Fibroblast of skin of left biceps (primary cell): ENCODE measurements around the gene KPNA4.
A peak's percentile ranks its signal among the peaks of the same experiment; 100 is the strongest.
"Not testable (repeated sequence)": the region's sequence is repeated elsewhere in the genome, so short reads cannot be mapped to it uniquely, and the experiment has no call there.

Experiments used
- DNase-seq, 2 experiments: peaks; one replicate each; pipeline ENCODE4 v3.0.0-alpha.2; 2013; ENCODE audit warnings: low read depth in 2 of 2

The KPNA4 gene

GRCh38 chr3:160490166-160490565, 75.2 kb downstream of the KPNA4 start:
- no peak for DNase-seq

DNA sequence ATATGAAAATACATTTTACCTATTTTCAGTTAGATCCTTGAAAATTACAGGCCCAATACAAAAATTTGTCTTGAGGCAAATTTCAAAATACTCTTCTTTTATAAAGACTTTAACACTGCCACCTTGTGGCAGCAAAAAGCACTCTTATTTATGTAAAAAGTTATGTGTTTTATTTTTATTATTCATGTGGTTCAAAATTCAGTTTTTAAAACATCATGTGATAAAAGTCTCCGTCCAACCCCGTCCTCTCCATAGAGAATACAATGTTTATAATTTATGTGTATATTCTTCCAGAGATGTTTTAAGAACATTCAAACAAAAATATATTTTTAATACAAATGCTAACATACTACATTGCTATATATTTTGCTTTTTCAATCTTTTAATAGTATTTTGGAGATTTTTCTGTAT, 78.9 kb downstream of the KPNA4 start:
- DNase-seq = no peak

DNA sequence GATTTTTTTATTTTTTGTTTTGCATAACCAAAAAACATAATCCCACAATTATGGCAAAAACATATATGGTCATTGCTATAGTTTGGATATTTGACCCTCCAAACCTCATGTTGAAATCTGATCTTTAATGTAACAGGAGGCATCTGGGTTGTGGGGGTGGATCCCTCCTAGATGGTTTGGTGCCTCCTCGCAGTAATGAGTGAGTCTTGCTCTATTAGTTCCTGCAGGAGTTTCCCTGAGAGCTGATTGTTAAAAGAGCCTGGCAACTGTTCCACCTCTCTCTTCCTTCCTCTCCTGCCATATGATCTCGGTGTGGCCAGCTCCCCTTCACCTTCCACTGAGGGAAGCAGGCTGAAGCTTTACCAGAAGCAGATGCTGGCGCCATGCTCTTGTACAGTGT, 82.6 kb downstream of the KPNA4 start:
- DNase-seq = no peak

DNA sequence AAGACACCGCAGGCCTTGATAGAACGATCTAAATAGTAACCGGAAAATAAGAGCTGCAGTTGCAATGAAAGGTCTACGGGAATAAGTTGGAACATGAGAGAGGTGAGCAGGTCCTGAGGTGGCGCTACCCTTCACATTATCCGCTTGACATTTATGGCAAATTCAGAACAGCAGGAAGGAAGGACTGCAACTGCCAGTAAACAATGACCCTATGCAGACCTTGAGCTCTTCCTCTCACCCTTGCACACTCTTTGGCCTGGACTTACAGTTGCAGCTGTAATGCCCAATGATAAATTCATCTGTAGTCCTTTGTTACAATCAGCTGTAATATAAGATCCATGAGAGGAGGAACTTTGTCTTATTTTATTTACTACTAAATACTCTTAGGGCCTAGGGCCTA, 83.5 kb downstream of the KPNA4 start:
- no peak for DNase-seq

- DNase-seq = no peak
Observed at GRCh38 chr3:160480931-160481330, 84.4 kb downstream of the KPNA4 start.

GRCh38 chr3:160479376-160479775, 86.0 kb downstream of the KPNA4 start:
- DNase-seq = no peak

DNA sequence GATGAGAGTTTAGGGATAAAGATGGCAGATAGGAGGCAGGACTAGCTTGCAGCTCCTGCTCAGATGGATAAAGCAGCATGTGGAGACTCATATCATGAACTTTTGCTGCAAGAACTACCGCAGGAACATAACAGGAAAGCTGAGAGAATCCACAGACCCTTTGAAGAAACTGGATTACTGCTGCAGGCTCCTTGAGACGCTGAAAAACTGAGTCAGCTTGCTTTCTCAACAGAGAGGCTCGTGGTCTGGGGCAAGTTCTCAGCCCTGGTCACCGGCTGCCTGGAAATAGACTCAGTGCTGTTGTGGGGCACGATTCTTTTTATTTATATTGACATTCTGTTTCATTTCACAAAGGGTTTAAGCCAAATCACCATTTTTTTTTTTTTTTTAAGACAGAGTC, 87.0 kb downstream of the KPNA4 start:
- no peak for DNase-seq

DNA sequence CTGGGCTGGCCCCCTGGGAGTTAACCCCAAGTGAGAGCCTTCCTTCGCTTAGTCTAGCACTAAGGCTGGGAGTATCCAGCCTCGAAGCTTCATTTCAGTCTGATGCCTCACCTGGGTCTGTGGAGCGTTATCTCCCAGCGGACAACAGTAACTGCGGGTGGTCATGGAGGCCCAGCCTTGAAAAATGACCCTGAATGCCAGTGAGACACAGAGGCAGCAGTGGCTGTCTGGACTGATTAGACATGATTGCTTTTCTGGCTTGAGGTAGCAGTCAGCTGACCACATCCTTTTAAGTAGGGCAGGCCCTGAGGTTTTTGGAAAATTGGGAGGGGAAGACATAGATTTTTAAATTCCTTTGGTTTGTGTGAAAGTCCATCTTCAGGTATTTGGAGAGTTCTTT, 87.6 kb downstream of the KPNA4 start:
- no peak for DNase-seq

DNA sequence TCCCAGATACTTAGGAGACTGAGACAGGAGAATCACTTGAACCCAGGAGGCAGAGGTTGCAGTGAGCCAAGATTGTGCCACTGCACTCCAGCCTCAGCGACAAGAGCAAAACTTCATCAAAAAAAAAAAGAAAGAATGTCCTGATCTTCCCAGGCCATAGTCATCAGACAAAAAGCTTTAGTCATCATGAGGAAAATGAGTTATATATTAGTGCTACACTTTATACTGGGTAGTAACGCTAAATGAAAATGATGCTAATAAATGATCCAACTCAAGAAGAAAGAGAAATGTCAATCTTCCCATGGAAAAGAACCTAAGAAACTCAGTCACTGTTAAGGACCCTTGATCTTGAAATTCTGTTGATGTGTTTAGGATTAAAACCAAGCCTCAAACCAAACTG, 89.5 kb downstream of the KPNA4 start:
- DNase-seq = no peak

DNA sequence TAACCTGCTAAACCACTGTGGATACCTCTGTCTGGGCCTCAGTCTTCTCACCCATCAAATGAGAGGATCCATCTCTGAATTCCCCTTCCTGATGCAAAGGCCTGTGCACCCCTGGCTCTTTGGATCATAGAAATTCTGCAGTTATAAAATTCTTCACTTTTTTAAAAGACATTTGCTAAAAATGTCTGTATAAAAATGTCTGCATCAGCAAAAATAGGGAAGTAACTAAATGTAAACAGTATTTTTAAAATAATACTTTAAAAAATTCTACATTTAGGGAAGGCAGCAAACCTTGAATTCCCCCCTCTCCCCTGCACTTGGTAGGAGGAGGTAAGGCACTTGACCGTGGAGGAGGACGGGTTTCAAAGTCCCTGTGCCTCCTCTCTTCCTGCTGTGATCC, 90.2 kb downstream of the KPNA4 start:
- DNase-seq = no peak

GRCh38 chr3:160474416-160474838, 90.9 kb downstream of the KPNA4 start:
- peak; percentile 72 to 73 for DNase-seq

GRCh38 chr3:160473978-160474377, 91.4 kb downstream of the KPNA4 start:
- peak; percentile 96 to 97 for DNase-seq

DNA sequence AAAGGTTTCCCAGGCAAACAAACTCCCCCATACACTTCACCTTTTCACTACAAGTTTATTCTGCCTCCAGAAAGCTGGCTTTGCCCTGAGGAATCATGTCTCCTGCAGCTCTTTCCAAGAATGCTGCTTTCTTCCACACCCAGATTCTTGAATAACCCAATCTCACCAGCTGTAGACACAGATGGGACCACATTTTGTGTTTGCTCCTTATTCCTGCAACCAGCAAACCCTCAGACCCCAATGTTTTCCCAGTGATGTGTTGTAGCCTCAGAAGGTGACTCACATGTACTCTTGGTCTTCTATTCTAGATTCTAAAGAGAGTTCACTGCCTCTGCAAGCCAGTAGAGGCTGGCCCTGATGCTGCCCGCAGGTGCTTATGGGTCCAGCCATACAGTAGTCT, 92.2 kb downstream of the KPNA4 start:
- DNase-seq = peak; percentile 81 to 82

GRCh38 chr3:160472344-160472743, 93.0 kb downstream of the KPNA4 start:
- no peak for DNase-seq

DNA sequence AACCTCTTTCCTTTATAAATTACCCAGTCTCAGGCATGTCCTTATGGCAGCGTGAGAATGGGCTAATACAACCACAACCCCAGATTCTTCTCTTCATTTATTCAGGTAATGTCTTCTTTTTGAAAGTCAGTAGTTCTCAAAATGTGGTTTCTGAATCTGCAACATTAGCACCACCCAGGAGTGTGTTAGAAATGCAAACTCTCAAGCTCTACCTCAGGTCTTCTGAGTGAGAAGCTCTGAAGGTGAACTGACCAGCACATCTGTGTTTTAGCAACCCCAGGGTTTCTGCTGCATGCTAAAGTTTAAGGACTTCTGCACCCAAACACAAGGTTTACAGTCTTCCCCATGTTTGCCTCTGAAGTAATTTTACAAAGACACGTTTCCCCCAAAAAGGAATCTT, 93.5 kb downstream of the KPNA4 start:
- DNase-seq = no peak

- no peak for DNase-seq
Observed at GRCh38 chr3:160470181-160470580, 95.2 kb downstream of the KPNA4 start.

DNA sequence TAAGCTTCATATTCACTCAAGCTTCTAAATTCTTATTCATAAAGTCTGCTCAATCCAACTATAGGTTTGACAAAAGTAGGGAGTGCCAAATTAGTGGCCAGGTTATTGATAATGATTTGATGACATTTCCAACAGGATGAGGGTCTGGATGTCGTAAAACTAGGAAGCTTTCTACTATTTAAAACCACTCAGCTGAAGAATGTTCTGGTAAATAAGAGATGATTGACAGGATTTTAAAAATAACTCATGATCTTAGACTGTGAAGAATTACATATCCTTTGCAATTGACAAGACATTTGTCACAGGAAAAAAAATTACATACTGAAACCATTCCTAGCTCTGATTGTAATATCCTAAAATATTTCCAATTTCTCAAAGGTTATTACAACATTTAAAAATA, 100.4 kb downstream of the KPNA4 start:
- no peak for DNase-seq

- DNase-seq = no peak
Observed at GRCh38 chr3:160464321-160464720, 101.0 kb downstream of the KPNA4 start.

DNA sequence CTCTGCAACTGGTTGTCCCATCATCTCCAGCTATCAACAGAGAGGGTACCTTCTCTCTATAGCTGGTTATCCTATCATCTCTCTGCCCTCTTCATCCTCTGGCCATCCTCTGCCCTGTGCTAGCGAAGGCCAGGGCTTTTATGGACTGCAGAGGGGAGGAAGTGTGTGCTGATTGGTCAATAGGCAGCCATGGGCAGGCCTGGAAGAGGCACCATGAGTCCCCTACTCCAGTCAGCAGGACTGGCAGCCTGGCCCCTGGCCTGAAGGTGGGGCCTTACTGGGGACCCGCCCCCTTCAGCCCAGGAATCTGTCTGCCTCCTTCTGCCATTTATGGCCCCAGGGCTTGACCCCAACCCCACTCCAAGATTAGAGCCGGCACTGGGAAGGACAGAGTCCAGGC, 105.3 kb downstream of the KPNA4 start:
- no peak for DNase-seq

DNA sequence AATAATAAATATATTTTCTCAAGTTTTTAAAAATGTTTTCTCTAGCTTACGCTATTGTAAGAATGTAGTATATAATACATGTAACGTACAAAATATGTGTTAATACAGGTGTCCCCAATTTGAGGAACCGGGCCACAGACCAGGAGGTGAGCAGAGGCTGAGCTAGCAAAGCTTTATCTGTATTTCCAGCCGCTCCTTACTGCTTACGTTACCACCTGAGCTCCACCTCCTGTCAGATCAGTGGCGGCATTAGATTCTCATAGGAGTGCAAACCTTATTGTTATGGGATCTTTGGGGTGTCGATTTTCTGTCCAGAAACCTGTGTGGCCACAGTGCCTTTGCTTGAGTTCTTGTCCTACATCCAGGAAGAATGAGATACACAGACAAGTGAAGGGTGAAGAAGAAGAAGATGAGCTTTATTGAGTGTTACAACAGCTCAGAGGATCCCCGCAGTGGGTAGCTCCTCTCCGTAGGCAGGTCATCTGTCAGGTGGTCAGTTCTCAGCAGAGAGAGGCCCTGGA, 105.9 kb downstream of the KPNA4 start:
- DNase-seq = no peak

- DNase-seq = no peak
Observed at GRCh38 chr3:160458151-160458550, 107.2 kb downstream of the KPNA4 start.

DNA sequence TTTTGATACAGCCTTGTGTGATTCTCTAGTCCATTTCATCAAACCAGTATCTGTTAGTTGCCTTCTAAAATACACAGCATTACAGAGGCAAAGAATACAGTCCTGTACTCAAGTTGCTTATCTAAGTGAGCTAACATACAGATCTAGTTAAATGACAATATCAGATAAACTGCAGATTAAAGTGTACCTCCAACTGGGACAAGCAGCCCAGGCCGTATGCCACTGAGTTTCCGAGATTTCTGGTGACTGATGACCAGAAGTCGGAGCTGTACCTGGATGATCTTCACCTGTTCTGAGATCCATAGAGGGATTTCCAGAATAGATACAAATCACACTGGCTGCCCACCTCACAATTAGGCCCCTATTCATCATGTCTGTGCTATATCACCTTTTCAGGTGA, 109.5 kb downstream of the KPNA4 start:
- no peak for DNase-seq

GRCh38 chr3:160454995-160455394, 110.4 kb downstream of the KPNA4 start:
- DNase-seq = no peak

DNA sequence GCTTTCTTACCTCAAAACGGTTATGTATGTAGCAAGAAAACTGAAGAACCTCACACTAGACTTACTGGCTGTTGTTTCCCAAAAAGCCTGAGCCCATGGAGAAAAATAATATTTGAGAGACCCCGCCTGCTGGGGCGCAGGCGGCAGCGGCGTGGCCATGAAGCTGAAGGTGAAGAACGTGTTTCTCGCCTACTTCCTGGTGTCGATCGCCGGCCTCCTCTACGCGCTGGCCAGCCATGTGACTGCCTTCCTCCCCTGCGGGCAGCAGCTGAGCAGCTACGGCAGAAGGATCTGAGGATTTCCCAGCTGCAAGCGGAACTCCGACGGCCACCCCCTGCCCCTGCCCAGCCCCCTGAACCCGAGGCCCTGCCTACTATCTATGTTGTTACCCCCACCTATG, 113.1 kb downstream of the KPNA4 start:
- not testable (repeated sequence) for DNase-seq

GRCh38 chr3:160451602-160452001, 113.8 kb downstream of the KPNA4 start:
- no peak for DNase-seq
